ENCODE results near the gene PHF21A. TPM values are rescaled to one million over a fixed set of nuclear protein-coding genes. Genes with fewer than 3 reads are reported as not detected.
A peak's percentile ranks its signal among the peaks of the same experiment; 100 is the strongest.

The PHF21A gene
- total and polyA plus RNA-seq, 10 of the 15 experiments (the other 5 are each of a cell fraction or from before 2014, with no cell fraction given) = 2.6 to 37.2 (median 16.0) TPM

DNA sequence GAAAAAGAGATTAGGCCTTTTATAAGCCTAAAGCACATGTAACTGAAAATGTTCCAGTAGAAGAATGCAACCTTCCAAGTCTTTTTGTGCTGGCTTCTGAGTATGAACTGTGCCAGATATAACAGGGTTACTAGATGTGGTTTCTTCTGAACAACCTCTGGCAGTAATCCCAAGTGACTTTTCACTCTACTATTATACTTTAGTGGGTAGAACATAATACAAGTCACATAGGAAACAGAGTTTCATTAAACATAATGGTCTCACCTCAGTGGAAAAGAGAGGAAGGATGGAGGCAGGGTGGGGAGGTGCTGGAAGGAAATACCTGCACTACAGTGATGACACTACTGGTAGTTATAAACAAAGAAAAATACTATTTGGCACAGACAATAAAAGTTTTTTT is 81.3 kb downstream of the PHF21A start (continued):
- TF ChIP-seq CBFB (IDR thresholded peaks at IDR 0.05; ENCODE audit: low read depth) = no peak
- no peak for TF ChIP-seq RBBP5 (conservative IDR thresholded peaks at IDR 0.05)

DNA sequence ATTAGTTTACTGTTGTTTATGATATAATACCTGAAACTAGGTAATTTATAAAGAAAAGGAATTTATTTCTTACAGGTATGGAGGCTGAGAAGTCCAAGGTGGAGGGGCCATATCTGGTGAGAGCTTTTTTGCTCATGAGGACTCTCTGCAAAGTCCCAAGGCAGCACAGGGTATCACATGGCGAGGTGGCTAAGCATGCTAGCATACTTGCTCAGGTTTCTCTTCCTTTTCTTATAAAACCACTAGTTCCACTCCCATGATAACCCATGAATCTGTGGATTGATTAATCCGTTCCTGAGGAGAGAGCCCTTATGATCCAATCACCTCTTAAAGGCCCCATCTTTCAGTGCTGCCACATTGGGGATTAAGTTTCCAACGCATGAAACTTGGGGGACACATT is 82.7 kb downstream of the PHF21A start:
- BruUV-seq (replicated peaks) = no TSS peak
- in situ Hi-C loops (cut with MboI) = no loop called here
- ChIA-PET RAD21 (ENCODE audit: unreplicated experiment) (interaction anchor here (0.7 to 1.1 kb wide), 2 partner anchors 18 to 32 kb away, joined by 3 to 5 read pairs; no protein-coding TSS in a partner anchor), CTCF (interaction anchor here (1.1 to 1.7 kb wide), 4 partner anchors 32 to 73 kb away, joined by 3 to 5 read pairs (median 4); no protein-coding TSS in a partner anchor), POLR2A (no interaction called here), SMC1A (ENCODE audit: uncharacterized antibody, unreplicated experiment) (interaction anchor here (1.1 to 1.6 kb wide), 4 partner anchors 8 to 60 kb away, joined by 3 to 5 read pairs (median 4); no protein-coding TSS in a partner anchor)
- no peaks in the 10 kb centered on the region for H3K79me2 ChIP-seq (ENCODE audit: control insufficient read depth, insufficient read depth, low read length)
- H3K4me3 ChIP-seq = no peak overlapping the region
- no peaks in the 10 kb centered on the region for H3K36me3 ChIP-seq (ENCODE audit: control insufficient read depth in 2 of 2, insufficient read depth in 2 of 2, low read length in 1 of 2)
- intact Hi-C loops (cut with micrococcal nuclease; ENCODE audit: unreplicated experiment) = no loop called here
- no peaks in the 10 kb centered on the region for H4K20me1 ChIP-seq (ENCODE audit: control insufficient read depth, insufficient read depth)
- peak; percentile 53 for ATAC-seq
- H3K4me1 ChIP-seq (ENCODE audit: control insufficient read depth, insufficient read depth, low read length) = no peaks in the 10 kb centered on the region
- H3K9me3 ChIP-seq (replicated peaks; ENCODE audit: control insufficient read depth, insufficient read depth, low read length) = no peaks in the 10 kb centered on the region
- H3K27me3 ChIP-seq (replicated peaks in 1 of 2; ENCODE audit: control insufficient read depth in 2 of 2, insufficient read depth in 2 of 2, low read length in 1 of 2) = no peaks in the 10 kb centered on the region
- TF ChIP-seq RAD51 (IDR thresholded peaks at IDR 0.05) = 0 out of 2 replicates have a peak, but pooled peaks have one; percentile 33
- TF ChIP-seq SPI1 (IDR thresholded peaks at IDR 0.05; ENCODE audit: borderline replicate concordance, insufficient read depth, low read depth, low read length) = peak; percentile 54; the same call in 1 of the 2 replicates
- TF ChIP-seq, protein P1, sequence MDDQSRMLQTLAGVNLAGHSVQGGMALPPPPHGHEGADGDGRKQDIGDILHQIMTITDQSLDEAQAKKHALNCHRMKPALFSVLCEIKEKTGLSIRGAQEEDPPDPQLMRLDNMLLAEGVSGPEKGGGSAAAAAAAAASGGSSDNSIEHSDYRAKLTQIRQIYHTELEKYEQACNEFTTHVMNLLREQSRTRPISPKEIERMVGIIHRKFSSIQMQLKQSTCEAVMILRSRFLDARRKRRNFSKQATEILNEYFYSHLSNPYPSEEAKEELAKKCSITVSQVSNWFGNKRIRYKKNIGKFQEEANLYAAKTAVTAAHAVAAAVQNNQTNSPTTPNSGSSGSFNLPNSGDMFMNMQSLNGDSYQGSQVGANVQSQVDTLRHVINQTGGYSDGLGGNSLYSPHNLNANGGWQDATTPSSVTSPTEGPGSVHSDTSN (IDR thresholded peaks at IDR 0.05; ENCODE audit: insufficient replicate concordance, low read depth, low read length) = no peak
- no peak overlapping the region for H3K9ac ChIP-seq (ENCODE audit: control insufficient read depth, insufficient read depth, low read length)
- no peak overlapping the region for H3K4me2 ChIP-seq (ENCODE audit: control insufficient read depth, insufficient read depth)
- no peak for FAIRE-seq
- 64% methylated on average over 3 of the region's 3 CpGs for WGBS (ENCODE audit: insufficient coverage, insufficient replicate concordance, low lambda C conversion rate, missing lambda C conversion rate)
- DNase-seq (ENCODE audit: low read depth, low spot score) = no peak
- no peak overlapping the region for H3K27ac ChIP-seq (ENCODE audit: control insufficient read depth, insufficient read depth)
- H2AFZ ChIP-seq (ENCODE audit: control insufficient read depth, low read depth, low read length) = no peak overlapping the region

All from GM12878 (cell line).